Ramos (cell line): ENCODE data around the gene CRTAP.

Experiments
- in situ Hi-C: fragments of 300-500 bp; cut with MboI; formaldehyde crosslinking; loops from one replicate; pipeline ENCODE4 v1.14.3; 2022; ENCODE audit warnings: low sequenced_read_pairs; ENCODE audit not compliant: unreplicated experiment

CRTAP gene

GRCh38 chr3:33113772-33114621, at the start of gene CRTAP:
TSS of gene CRTAP (plus strand) at chr3:33114014. CDS start at chr3:33114078, 64 bp downstream.
- in situ Hi-C loops = no loop called here

DNA sequence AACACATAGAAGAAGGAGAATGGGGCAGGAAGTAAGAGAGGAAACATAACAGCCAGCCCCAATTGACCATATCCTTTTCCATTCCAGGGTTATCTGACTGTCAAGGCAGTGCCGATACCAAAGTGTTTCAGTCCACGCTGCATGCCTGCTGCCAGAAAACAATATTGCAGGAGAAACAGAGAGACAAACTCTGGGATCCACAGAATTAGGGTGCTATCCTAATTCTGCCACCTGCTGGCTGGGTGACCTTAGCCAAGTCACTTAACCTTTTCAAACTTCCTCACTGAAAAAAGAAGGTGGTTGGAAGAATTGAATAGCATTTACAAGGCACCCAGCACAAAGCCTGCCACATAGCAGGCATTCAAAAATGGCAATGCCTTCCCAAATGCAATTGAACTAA, 48.9 kb upstream of the CRTAP start:
- in situ Hi-C loops = no loop called here

DNA sequence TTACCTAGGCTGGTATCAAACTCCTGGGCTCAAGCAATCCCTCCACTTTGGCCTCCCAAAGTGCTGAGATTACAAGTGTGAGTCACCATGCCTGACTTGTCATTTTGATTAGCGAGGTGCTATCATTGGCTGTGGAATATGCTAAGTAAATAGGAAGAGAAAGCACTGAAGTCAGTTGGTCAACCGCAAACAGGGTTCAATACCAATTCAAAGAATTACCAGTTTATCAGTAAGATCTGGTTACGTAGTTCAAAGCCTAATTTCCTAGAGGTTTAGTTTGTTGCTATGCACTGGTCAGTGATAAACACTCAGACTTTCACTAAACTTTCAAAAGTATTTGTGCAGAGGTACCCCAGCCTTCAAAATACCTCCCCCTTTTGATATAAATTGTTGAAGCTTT, 46.3 kb upstream of the CRTAP start:
- in situ Hi-C loops = no loop called here

- in situ Hi-C loops = loop anchor here (5.0 kb wide), 1 partner anchor 118 kb away; the partner anchor contains the start of gene CCR4
Measured at GRCh38 chr3:33069862-33070261, 44.0 kb upstream of the CRTAP start.

- in situ Hi-C loops = loop anchor here (5.0 kb wide), 1 partner anchor 119 kb away; the partner anchor contains the start of gene CCR4
Measured at GRCh38 chr3:33071181-33071580, 42.6 kb upstream of the CRTAP start.

GRCh38 chr3:33071946-33072345, 41.9 kb upstream of the CRTAP start:
- in situ Hi-C loops = loop anchor here (5.0 kb wide), 1 partner anchor 120 kb away; the partner anchor contains the start of gene CCR4

DNA sequence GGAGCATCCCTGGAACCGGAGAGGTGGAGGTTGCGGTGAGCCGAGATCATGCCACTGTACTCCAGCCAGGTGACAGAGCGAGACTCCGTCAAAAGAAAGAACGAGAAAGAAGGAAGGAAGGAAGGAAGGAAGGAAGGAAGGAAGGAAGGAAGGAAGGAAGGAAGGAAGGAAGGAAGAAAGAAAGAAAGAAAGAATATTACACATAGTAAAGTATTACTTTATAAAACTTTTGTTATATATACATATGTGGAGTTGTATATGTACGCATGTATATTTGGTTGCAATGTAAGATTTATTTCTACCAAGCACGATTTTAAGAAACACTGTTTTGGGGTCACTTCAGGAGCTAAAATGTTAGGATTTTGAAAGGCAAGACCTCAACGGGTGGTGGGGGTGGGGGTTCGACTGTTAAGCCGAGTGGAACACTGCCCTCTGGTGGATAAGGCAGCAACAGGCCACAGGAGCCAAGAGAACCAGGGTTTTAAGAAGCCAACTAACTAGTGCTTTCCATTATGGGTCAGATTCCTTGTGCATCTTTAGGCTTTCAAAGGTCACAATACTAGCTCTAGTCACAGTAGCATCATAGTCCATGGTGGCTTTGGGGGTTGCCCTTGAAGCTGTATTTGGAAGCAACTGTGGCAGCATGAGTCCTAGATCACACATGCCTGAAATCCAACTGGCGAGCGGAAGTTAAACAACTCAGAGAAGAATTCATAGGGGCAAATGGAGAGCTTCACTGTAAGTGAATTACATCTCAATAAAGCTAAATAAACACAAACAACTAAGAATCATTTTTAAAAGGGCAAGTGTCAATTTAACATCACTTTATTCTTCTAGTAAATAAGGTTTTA, 39.4 kb upstream of the CRTAP start:
- in situ Hi-C loops = loop anchor here (5.0 to 25.0 kb wide), 2 partner anchors 122 to 562 kb away; partner anchors contain the start of genes CCR4 and CMTM6

GRCh38 chr3:33075995-33076394, 37.8 kb upstream of the CRTAP start:
- in situ Hi-C loops = loop anchor here (25.0 kb wide), 1 partner anchor 564 kb away; the partner anchor contains the start of gene CMTM6

DNA sequence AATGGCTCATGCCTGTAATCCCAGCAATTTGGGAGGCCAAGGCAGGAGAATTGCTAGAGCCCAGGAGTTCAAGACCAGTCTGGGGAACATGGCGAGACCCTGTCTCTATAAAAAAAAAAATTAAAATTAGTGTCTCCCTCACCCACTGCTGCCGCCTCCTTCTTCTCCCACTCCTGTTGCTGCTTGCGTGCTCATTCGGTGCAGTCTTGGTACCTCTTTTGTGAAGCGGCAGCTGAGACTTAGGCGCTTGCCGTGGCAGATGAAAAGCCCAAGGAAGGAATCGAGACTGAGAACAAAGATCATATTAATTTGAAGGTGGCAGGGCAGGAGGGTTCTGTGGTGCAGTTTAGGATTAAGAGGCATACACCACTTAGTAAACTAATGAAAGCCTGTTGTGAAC, 36.9 kb upstream of the CRTAP start:
- in situ Hi-C loops = loop anchor here (25.0 kb wide), 1 partner anchor 565 kb away; the partner anchor contains the start of gene CMTM6

GRCh38 chr3:33077976-33078375, 35.8 kb upstream of the CRTAP start:
- in situ Hi-C loops = loop anchor here (25.0 kb wide), 1 partner anchor 566 kb away; the partner anchor contains the start of gene CMTM6

GRCh38 chr3:33079813-33080212, 34.0 kb upstream of the CRTAP start:
- in situ Hi-C loops = loop anchor here (25.0 kb wide), 1 partner anchor 568 kb away; the partner anchor contains the start of gene CMTM6

GRCh38 chr3:33081812-33082211, 32.0 kb upstream of the CRTAP start:
- in situ Hi-C loops = loop anchor here (25.0 kb wide), 1 partner anchor 570 kb away; the partner anchor contains the start of gene CMTM6

DNA sequence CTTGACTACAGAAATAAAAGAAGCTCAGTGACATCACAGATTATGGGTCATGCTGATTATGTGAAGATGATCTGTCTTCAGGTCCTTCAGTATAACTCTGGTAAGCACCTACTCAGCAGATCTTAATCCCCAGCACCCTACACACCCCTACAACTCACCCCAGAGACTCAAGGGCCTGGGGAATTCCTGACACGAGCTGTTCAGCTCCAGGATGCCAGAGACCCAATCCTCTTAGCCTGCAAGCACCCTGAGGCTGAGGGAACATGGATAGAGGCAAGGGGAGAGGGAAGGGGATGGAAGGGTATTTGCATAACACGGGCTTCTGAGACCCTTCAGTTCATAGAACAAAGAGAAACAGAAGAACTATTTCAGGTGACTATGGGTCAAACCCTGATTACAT, 29.9 kb upstream of the CRTAP start:
- in situ Hi-C loops = loop anchor here (25.0 kb wide), 1 partner anchor 572 kb away; the partner anchor contains the start of gene CMTM6

- in situ Hi-C loops = loop anchor here (25.0 kb wide), 1 partner anchor 576 kb away; the partner anchor contains the start of gene CMTM6
Measured at GRCh38 chr3:33088691-33089090, 25.1 kb upstream of the CRTAP start.

DNA sequence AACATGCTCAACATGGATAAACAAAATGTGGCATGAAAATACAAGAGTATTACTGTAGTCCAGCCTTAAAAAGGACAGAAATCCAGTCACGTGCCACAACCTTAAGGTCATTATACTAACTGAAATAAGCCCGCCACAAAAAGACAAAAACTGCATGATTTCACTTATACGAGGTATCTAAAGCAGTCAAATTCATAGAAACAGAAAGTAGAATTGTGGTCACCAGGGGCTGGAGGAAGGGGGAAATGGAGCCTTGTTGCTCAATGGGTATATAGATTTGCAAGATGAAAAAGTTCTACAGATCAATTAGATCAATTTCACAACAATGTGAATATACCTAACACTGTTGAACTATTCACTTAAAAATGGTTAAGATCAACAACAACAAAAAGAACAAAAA, 24.3 kb upstream of the CRTAP start:
- in situ Hi-C loops = loop anchor here (25.0 kb wide), 1 partner anchor 577 kb away; the partner anchor contains the start of gene CMTM6

DNA sequence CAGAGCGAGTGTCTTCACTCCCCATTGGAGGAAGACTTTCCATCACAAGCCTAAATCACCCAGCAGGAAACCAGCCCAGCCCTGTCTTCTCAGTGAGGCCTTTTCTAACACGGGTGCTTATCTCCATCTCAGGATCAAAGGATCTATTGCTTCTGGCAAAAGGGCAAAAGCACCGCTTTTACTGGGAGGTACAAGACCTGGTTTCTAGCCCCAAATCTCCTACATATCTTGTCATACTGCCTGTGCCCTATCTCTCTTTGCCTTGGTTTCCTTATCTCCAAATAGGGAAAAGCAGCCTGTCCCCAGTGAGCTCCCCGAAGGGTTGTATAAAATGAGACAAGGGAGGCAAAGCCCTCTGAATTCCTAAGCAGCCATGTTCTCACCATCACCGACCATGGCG, 22.1 kb upstream of the CRTAP start:
- in situ Hi-C loops = loop anchor here (25.0 kb wide), 1 partner anchor 579 kb away; the partner anchor contains the start of gene CMTM6

DNA sequence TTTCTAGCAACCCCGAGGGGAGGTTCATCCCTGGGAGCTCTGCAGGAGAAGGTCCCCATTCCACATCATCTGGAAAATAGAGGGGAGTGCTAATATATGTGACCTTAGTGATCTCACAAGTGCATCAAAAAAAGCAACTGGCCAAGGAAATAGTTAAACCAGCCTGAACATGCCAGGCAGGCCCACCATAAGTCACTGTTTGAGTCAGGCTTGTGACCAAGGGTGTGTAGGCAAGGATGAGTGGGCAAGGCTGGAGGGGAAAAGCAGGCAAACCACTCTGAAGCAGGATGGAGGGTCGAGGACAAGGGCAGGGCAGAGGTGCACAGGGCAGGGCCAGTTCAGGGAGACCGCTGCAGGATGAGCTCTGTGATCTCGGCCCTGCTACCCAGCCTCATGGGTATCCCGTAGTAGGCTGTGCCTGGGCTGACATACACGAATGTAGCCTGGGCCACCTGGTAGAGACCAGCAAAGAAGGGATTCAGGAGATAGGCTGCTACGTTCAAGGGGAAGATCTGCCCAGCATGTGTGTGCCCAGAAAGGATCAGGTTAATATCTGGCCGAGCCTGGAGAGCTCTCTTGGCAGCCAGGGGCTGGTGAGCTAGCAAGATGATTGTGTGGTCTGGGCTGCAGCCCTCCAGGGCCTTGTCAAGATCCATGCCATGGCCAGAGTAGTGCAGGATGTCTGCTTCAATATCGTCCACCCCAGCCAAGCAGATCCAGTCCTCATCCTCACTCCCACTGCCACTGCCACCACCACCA, 21.1 kb upstream of the CRTAP start:
- in situ Hi-C loops = loop anchor here (25.0 kb wide), 1 partner anchor 580 kb away; the partner anchor contains the start of gene CMTM6

DNA sequence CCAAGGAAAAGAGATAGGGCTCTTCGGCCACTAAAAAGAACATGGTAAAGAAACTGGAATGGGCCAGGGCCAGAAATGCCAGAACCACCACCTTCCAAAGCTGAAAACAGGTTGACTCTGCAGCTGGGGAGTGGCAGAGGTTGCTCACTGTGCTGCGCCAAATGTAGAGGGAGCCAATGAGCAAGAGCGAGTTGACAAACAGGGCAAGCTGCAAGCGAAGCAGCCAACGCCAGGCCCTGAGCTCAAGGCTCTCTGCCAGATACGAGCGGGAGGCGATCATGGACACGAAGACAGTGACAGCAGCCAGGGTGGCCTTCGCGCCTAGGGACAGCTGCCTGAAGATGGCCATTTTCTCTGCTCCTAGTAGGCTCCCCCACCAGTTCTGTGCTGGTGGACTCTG, 20.0 kb upstream of the CRTAP start:
- in situ Hi-C loops = loop anchor here (25.0 kb wide), 1 partner anchor 582 kb away; the partner anchor contains the start of gene CMTM6

DNA sequence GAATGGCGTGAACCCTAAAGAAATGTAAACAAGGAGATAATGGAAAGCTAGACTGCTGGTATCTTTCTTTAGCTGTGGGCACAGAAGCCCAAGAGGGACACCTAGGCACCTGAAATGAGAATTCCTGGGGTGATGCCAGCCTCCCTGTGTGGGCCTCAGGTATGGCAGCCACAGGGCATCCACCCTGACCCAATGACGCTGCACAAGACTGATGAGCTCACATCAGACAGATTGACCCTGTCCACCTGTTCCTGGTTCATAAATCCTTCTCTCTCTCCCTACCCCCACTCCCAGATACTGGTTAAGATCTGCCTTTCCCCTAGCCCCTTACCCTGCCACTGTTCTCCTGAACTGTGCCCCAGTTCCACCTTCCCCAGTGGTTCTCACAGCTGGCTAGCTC, 18.4 kb upstream of the CRTAP start:
- in situ Hi-C loops = loop anchor here (25.0 kb wide), 1 partner anchor 583 kb away; the partner anchor contains the start of gene CMTM6
